GM23338 (cell line): ENCODE results near the gene GNAI1. TPM values are rescaled to one million over a fixed set of nuclear protein-coding genes. Genes with fewer than 3 reads are reported as not detected.

Experiments
- ATAC-seq: fragments of 200-7000 bp; cut with Tn5 transposase; 3 replicates; pipeline ENCODE4 v1.9.1; 2020
- DNase-seq: peaks from one replicate; pipeline ENCODE4 v3.0.0-alpha.2; 2015; ENCODE audit warnings: low spot score
- H2AFZ ChIP-seq: fragments of 200-600 bp; sonication (generic); 2 replicates; pipeline ENCODE4 v1.8.0; 2016; ENCODE audit warnings: antibody characterized with exemption, mild to moderate bottlenecking, moderate library complexity
- H3F3A ChIP-seq: fragments of 200-600 bp; sonication (generic); replicated peaks from 2 replicates; pipeline ENCODE4 v1.8.0; 2017; ENCODE audit warnings: antibody characterized with exemption, mixed run types, low read depth
- H3K27ac ChIP-seq: fragments of 200-600 bp; sonication (generic); 2 replicates; pipeline ENCODE4 v1.6.1; 2016; ENCODE audit warnings: low read depth
- H3K27me3 ChIP-seq: fragments of 200-600 bp; sonication (generic); 2 replicates; pipeline ENCODE4 v1.8.0; 2016; ENCODE audit warnings: mild to moderate bottlenecking, mixed run types, moderate library complexity; ENCODE audit not compliant: insufficient read depth
- H3K36me3 ChIP-seq: fragments of 200-600 bp; sonication (generic); 2 replicates; pipeline ENCODE4 v1.8.0; 2016; ENCODE audit warnings: mild to moderate bottlenecking; ENCODE audit not compliant: insufficient read depth
- H3K4me1 ChIP-seq: fragments of 200-600 bp; sonication (generic); 2 replicates; pipeline ENCODE4 v1.8.0; 2016; ENCODE audit warnings: mild to moderate bottlenecking, moderate library complexity; ENCODE audit not compliant: insufficient read depth
- H3K4me2 ChIP-seq: fragments of 200-600 bp; sonication (generic); 2 replicates; pipeline ENCODE4 v1.7.1; 2017; ENCODE audit warnings: mixed run types
- H3K4me3 ChIP-seq: fragments of 200-600 bp; sonication (generic); 2 replicates; pipeline ENCODE4 v1.6.1; 2016; ENCODE audit warnings: mixed run types
- H3K79me2 ChIP-seq: fragments of 200-600 bp; sonication (generic); replicated peaks from 2 replicates; pipeline ENCODE4 v1.8.0; 2017; ENCODE audit warnings: mild to moderate bottlenecking; ENCODE audit not compliant: insufficient read depth
- H3K9me2 ChIP-seq: fragments of 200-600 bp; sonication (generic); 2 replicates; pipeline ENCODE4 v1.8.0; 2017; ENCODE audit not compliant: insufficient read depth
- H4K20me1 ChIP-seq: fragments of 200-600 bp; sonication (generic); replicated peaks from 2 replicates; pipeline ENCODE4 v1.8.0; 2017; ENCODE audit warnings: mild to moderate bottlenecking; ENCODE audit not compliant: insufficient read depth
- H3K27ac Mint-ChIP-seq: 2 replicates; pipeline ENCODE4 v1.8.0; 2020; ENCODE audit warnings: inconsistent platforms, mild to moderate bottlenecking, moderate library complexity, mixed read lengths
- H3K27me3 Mint-ChIP-seq: 3 replicates; pipeline ENCODE4 v1.8.0; 2022; ENCODE audit warnings: low read depth, mild to moderate bottlenecking, moderate library complexity, mixed read lengths, inconsistent platforms; ENCODE audit not compliant: insufficient read depth, poor library complexity
- H3K36me3 Mint-ChIP-seq: 3 replicates; pipeline ENCODE4 v1.8.0; 2021; ENCODE audit warnings: low read depth, mild to moderate bottlenecking, inconsistent platforms, moderate library complexity, mixed read lengths
- H3K4me1 Mint-ChIP-seq: 3 replicates; pipeline ENCODE4 v1.8.0; 2020; ENCODE audit warnings: mild to moderate bottlenecking, inconsistent platforms, mixed read lengths
- H3K4me3 Mint-ChIP-seq: 3 replicates; pipeline ENCODE4 v1.8.0; 2021; ENCODE audit warnings: moderate library complexity, mild to moderate bottlenecking, inconsistent platforms, mixed read lengths
- H3K9me3 Mint-ChIP-seq: 3 replicates; pipeline ENCODE4 v1.8.0; 2020; ENCODE audit warnings: moderate library complexity, mild to moderate bottlenecking, inconsistent platforms, mixed read lengths
- CREB1 ChIP-seq: fragments of 250-450 bp; sonication (Bioruptor Pico); IDR thresholded peaks from 2 replicates; pipeline ENCODE4 v1.5.0; 2020; ENCODE audit warnings: low read depth, mild to moderate bottlenecking, moderate library complexity
- EZH2 ChIP-seq: fragments of 200-600 bp; sonication (generic); IDR thresholded peaks from one replicate; pipeline ENCODE4 v1.8.0; 2017; ENCODE audit warnings: antibody characterized with exemption, mild to moderate bottlenecking, low read depth; ENCODE audit not compliant: unreplicated experiment
- EZH2phosphoT487 ChIP-seq: fragments of 200-600 bp; sonication (generic); IDR thresholded peaks from one replicate; pipeline ENCODE4 v1.8.1; 2018; ENCODE audit warnings: antibody characterized with exemption; ENCODE audit not compliant: unreplicated experiment
- JUNB ChIP-seq: IDR thresholded peaks from one replicate; pipeline ENCODE4 v1.6.1; 2016; ENCODE audit warnings: antibody characterized with exemption; ENCODE audit not compliant: unreplicated experiment
- NANOG ChIP-seq: IDR thresholded peaks from 2 replicates; pipeline ENCODE4 v1.6.1; 2016; ENCODE audit warnings: antibody characterized with exemption, borderline replicate concordance
- STAT1 ChIP-seq: IDR thresholded peaks from one replicate; pipeline ENCODE4 v1.6.1; 2016; ENCODE audit warnings: antibody characterized with exemption; ENCODE audit not compliant: unreplicated experiment
- ZNF114 ChIP-seq: fragments of 250-450 bp; sonication (Bioruptor Pico); IDR thresholded peaks from 2 replicates; pipeline ENCODE4 v1.5.0; 2020; ENCODE audit warnings: mild to moderate bottlenecking, moderate library complexity
- ZNF331 ChIP-seq: fragments of 250-450 bp; sonication (Bioruptor Pico); IDR thresholded peaks from 2 replicates; pipeline ENCODE4 v1.5.0; 2020; ENCODE audit warnings: low read depth, mild to moderate bottlenecking, moderate library complexity
- polyA plus RNA-seq: library from polyadenylated mRNA; unstranded; fragments of >200 nt; fragmentation: Nextera tagmentation; extraction: Ambion mirVana; gene quantifications from 2 replicates; pipeline ENCODE4 v1.2.1, GENCODE V29; 2016
- total RNA-seq: library from RNA; depleted of rRNA; stranded (reverse); fragments of >200 nt; shearing (Covaris generic); gene quantifications from 2 replicates; pipeline ENCODE4 v1.2.3, GENCODE V29; 2014
- TF ChIP-seq, protein P1 (sequence below), 2 experiments: fragments of 200-600 bp in 1 of 2; sonication (generic) in 1 of 2; conservative IDR thresholded peaks; 2 replicates each; pipeline versions ENCODE4 v1.5.1 to v1.6.1; 2016 to 2017; ENCODE audit warnings: antibody characterized with exemption in 2 of 2, low read depth in 2 of 2, mild to moderate bottlenecking in 2 of 2, moderate library complexity in 1 of 2
- TF ChIP-seq, protein P2 (sequence below): IDR thresholded peaks from one replicate; pipeline ENCODE4 v1.6.1; 2018; ENCODE audit warnings: antibody characterized with exemption; ENCODE audit not compliant: unreplicated experiment

Gene GNAI1
- total and polyA plus RNA-seq, 2 experiments from 2014 or later, result 31.3 to 36.9 TPM

DNA sequence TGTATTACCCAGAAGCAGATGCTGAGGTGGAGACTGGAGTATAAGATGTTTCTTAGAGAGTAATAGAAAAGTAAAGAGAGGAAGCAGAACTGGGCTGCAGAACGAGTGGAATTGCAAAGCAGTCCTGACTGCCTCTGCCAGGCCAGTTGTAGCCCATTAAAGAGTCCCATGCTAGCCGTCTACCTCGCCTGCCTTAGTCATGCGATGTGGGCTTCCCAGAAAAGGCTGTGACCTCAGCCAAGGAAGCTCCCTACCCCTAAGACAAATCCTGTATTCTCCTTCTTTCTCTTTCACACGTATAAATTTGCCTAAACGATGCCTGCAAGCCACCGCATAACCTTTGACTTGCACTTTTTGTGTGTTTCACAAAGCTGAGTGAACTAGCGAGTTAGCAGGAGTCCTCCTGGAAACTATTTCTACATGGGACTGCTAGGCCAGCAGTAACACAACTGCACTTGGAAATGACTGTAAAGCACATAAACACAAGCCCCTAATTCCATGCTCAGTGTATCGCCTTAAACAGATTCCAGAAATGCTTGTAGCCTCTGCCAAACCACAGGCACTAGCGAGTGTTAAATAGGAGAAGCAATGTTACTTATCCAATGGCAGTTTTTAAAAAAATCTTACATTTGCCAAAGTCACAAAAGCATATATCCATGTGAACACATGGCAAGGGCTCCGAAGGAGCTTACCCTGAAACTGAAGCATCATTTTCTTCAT lies 47.4 kb upstream of the GNAI1 start (continued):
- TF ChIP-seq CREB1 (CRISPR knock-in tag) (no peak), ZNF114 (no peak), EZH2phosphoT487 (no peak), EZH2 (no peak), STAT1 (no peak), NANOG (no peak)
- TF ChIP-seq, protein P1, sequence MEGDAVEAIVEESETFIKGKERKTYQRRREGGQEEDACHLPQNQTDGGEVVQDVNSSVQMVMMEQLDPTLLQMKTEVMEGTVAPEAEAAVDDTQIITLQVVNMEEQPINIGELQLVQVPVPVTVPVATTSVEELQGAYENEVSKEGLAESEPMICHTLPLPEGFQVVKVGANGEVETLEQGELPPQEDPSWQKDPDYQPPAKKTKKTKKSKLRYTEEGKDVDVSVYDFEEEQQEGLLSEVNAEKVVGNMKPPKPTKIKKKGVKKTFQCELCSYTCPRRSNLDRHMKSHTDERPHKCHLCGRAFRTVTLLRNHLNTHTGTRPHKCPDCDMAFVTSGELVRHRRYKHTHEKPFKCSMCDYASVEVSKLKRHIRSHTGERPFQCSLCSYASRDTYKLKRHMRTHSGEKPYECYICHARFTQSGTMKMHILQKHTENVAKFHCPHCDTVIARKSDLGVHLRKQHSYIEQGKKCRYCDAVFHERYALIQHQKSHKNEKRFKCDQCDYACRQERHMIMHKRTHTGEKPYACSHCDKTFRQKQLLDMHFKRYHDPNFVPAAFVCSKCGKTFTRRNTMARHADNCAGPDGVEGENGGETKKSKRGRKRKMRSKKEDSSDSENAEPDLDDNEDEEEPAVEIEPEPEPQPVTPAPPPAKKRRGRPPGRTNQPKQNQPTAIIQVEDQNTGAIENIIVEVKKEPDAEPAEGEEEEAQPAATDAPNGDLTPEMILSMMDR (conservative IDR thresholded peaks at IDR 0.05; ENCODE audit: low read depth in 2 of 2), result no peak
- TF ChIP-seq, protein P2, sequence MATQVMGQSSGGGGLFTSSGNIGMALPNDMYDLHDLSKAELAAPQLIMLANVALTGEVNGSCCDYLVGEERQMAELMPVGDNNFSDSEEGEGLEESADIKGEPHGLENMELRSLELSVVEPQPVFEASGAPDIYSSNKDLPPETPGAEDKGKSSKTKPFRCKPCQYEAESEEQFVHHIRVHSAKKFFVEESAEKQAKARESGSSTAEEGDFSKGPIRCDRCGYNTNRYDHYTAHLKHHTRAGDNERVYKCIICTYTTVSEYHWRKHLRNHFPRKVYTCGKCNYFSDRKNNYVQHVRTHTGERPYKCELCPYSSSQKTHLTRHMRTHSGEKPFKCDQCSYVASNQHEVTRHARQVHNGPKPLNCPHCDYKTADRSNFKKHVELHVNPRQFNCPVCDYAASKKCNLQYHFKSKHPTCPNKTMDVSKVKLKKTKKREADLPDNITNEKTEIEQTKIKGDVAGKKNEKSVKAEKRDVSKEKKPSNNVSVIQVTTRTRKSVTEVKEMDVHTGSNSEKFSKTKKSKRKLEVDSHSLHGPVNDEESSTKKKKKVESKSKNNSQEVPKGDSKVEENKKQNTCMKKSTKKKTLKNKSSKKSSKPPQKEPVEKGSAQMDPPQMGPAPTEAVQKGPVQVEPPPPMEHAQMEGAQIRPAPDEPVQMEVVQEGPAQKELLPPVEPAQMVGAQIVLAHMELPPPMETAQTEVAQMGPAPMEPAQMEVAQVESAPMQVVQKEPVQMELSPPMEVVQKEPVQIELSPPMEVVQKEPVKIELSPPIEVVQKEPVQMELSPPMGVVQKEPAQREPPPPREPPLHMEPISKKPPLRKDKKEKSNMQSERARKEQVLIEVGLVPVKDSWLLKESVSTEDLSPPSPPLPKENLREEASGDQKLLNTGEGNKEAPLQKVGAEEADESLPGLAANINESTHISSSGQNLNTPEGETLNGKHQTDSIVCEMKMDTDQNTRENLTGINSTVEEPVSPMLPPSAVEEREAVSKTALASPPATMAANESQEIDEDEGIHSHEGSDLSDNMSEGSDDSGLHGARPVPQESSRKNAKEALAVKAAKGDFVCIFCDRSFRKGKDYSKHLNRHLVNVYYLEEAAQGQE, result no peak

DNA sequence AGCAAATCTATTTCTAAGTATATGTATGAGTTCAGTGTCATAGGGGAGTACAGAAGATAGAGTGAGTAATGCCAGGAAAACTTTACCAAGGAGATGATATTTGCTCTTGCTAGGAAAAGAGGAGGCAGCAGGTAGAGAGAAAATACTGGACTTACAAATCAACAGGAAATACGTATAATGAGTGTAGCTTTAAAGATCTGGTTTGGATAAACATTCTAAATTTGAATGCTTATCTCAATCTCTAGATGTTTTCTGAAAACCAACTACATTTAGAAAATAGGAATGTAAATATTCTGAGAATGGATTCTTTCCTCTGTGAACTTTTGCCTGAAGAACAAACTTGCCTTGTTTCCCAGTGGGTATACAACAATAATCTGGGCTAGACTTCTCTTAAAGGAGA lies 46.9 kb upstream of the GNAI1 start:
- Mint-ChIP-seq H3K27me3 (no peaks in the 10 kb centered on the region), H3K4me3 (no peak overlapping the region), H3K27ac (no peak overlapping the region), H3K4me1 (no peaks in the 10 kb centered on the region), H3K36me3 (no peaks in the 10 kb centered on the region), H3K9me3 (no peaks in the 10 kb centered on the region)
- no peaks in the 10 kb centered on the region for H3F3A ChIP-seq
- no peaks in the 10 kb centered on the region for H3K79me2 ChIP-seq
- no peak overlapping the region for H3K4me3 ChIP-seq
- H3K4me2 ChIP-seq, result no peak overlapping the region
- ATAC-seq, result no peak
- no peak for DNase-seq
- H3K27ac ChIP-seq, result no peak overlapping the region
- no peaks in the 10 kb centered on the region for H4K20me1 ChIP-seq
- no peaks in the 10 kb centered on the region for H3K9me2 ChIP-seq
- no peaks in the 10 kb centered on the region for H3K36me3 ChIP-seq
- peak overlapping the region; percentile 47 for H2AFZ ChIP-seq
- no peaks in the 10 kb centered on the region for H3K4me1 ChIP-seq
- H3K27me3 ChIP-seq, result no peaks in the 10 kb centered on the region
- no peak for TF ChIP-seq STAT1
- no peak for TF ChIP-seq ZNF114
- TF ChIP-seq, protein P2, result no peak
- TF ChIP-seq JUNB, result no peak
- no peak for TF ChIP-seq CREB1 (CRISPR knock-in tag)
- TF ChIP-seq, protein P1 (conservative IDR thresholded peaks at IDR 0.05; ENCODE audit: low read depth in 2 of 2), result no peak
- TF ChIP-seq ZNF331, result no peak
- no peak for TF ChIP-seq EZH2
